SK-N-SH (cell line): Measurements from ENCODE around the gene ABI1. TPM values are rescaled to one million over a fixed set of nuclear protein-coding genes. Genes with fewer than 3 reads are reported as not detected.
"Not testable (repeated sequence)": the region's sequence is repeated elsewhere in the genome, so short reads cannot be mapped to it uniquely, and the experiment has no call there.

Experiments
- CTCF ChIA-PET: fragments of 300-600, 350-600 bp; formaldehyde crosslinking; extraction: SDS; loops from one replicate; lab custom pipeline; 2021; lab: Yijun Ruan, JAX
- POLR2A ChIA-PET: fragments of 350-600 bp; sonication (Branson Sonifier 250); formaldehyde crosslinking; extraction: SDS; loops from one replicate; lab custom pipeline; 2020; ENCODE audit warnings: antibody characterized with exemption, inconsistent platforms; lab: Yijun Ruan, JAX
- DNase-seq: peaks from one replicate; pipeline ENCODE4 v3.0.0; 2012
- H2AFZ ChIP-seq: fragments of 200-600 bp; sonication (generic); 2 replicates; pipeline ENCODE4 v1.8.1; 2016; ENCODE audit warnings: antibody characterized with exemption, mild to moderate bottlenecking, low read depth
- H3F3A ChIP-seq: fragments of 200-600 bp; sonication (generic); replicated peaks from 2 replicates; pipeline ENCODE3; 2016; ENCODE audit warnings: antibody characterized with exemption, mild to moderate bottlenecking; ENCODE audit not compliant: insufficient read depth
- H3K27ac ChIP-seq, 2 experiments: fragments of 200-500 bp in 1 of 2; fragments of 200-600 bp in 1 of 2; sonication (Bioruptor generic) in 1 of 2; sonication (generic), shearing (Covaris generic) in 1 of 2; 2 replicates each; pipeline versions ENCODE4 v1.5.1 to v1.6.1; 2014 to 2016; ENCODE audit warnings: low read depth in 2 of 2, inconsistent platforms in 1 of 2, low read length in 1 of 2, mild to moderate bottlenecking in 1 of 2, mixed read lengths in 1 of 2
- H3K27me3 ChIP-seq: fragments of 200-600 bp; sonication (generic), shearing (Covaris generic); 2 replicates; pipeline ENCODE4 v1.6.1; 2016; ENCODE audit warnings: mixed run types; ENCODE audit not compliant: insufficient read depth
- H3K36me3 ChIP-seq, 2 experiments: fragments of 200-500 bp in 1 of 2; fragments of 200-600 bp in 1 of 2; sonication (Bioruptor generic) in 1 of 2; sonication (generic) in 1 of 2; replicated peaks in 1 of 2; 2 replicates each; pipeline versions ENCODE3 to v1.5.1; 2014 to 2016; ENCODE audit warnings: low read length in 1 of 2, mild to moderate bottlenecking in 1 of 2; ENCODE audit not compliant: insufficient read depth in 2 of 2, control insufficient read depth in 1 of 2
- H3K4me1 ChIP-seq, 2 experiments: fragments of 200-500 bp in 1 of 2; fragments of 200-600 bp in 1 of 2; sonication (Bioruptor generic) in 1 of 2; sonication (generic), shearing (Covaris generic) in 1 of 2; 2 replicates each; pipeline versions ENCODE4 v1.5.1 to v1.6.1; 2014 to 2016; ENCODE audit warnings: low read depth in 1 of 2, low read length in 1 of 2, mixed run types in 1 of 2; ENCODE audit not compliant: insufficient read depth in 2 of 2, control insufficient read depth in 1 of 2
- H3K4me2 ChIP-seq: fragments of 200-600 bp; sonication (generic), shearing (Covaris generic); 2 replicates; pipeline ENCODE4 v1.6.1; 2017; ENCODE audit warnings: mixed run types
- H3K4me3 ChIP-seq, 2 experiments: fragments of 200-500 bp in 1 of 2; fragments of 200-600 bp in 1 of 2; sonication (Bioruptor generic) in 1 of 2; sonication (generic), shearing (Covaris generic) in 1 of 2; 2 replicates each; pipeline versions ENCODE4 v1.5.1 to v1.8.1; 2014 to 2016; ENCODE audit warnings: low read depth in 2 of 2, inconsistent platforms in 1 of 2, low read length in 1 of 2, mild to moderate bottlenecking in 1 of 2, mixed read lengths in 1 of 2, moderate library complexity in 1 of 2
- H3K79me2 ChIP-seq: fragments of 200-600 bp; sonication (generic); 2 replicates; pipeline ENCODE4 v1.8.1; 2017; ENCODE audit warnings: mild to moderate bottlenecking; ENCODE audit not compliant: insufficient read depth
- H3K9ac ChIP-seq: fragments of 200-600 bp; sonication (generic); 2 replicates; pipeline ENCODE4 v1.6.1; 2017; ENCODE audit warnings: mixed run types
- H3K9me2 ChIP-seq: fragments of 200-600 bp; sonication (generic); 2 replicates; pipeline ENCODE4 v1.6.1; 2017; ENCODE audit warnings: mixed run types
- H3K9me3 ChIP-seq: fragments of 200-600 bp; sonication (generic); 2 replicates; pipeline ENCODE4 v1.6.1; 2017; ENCODE audit warnings: mixed run types, mild to moderate bottlenecking, moderate library complexity
- H4K20me1 ChIP-seq: fragments of 200-600 bp; sonication (generic); 2 replicates; pipeline ENCODE4 v1.6.1; 2017; ENCODE audit warnings: mild to moderate bottlenecking, mixed run types; ENCODE audit not compliant: insufficient read depth
- ELF1 ChIP-seq: IDR thresholded peaks from 2 replicates; pipeline ENCODE4 v1.4.0; 2012
- EP300 ChIP-seq, 2 experiments: IDR thresholded peaks; 2 replicates each; pipeline versions ENCODE4 v1.4.0 to v1.6.1; 2012; ENCODE audit warnings: borderline replicate concordance in 1 of 2, low read depth in 1 of 2, low read length in 1 of 2
- FOSL2 ChIP-seq: IDR thresholded peaks from 2 replicates; pipeline ENCODE4 v1.4.0; 2012; ENCODE audit warnings: low read depth, mild to moderate bottlenecking, moderate library complexity, borderline replicate concordance
- FOXJ3 ChIP-seq: sonication (generic); formaldehyde crosslinking; IDR thresholded peaks from 2 replicates; pipeline ENCODE4 v1.5.1; 2020; ENCODE audit warnings: mild to moderate bottlenecking, missing genetic modification reagents
- GATA2 ChIP-seq: sonication (generic); formaldehyde crosslinking; IDR thresholded peaks from 2 replicates; pipeline ENCODE4 v1.5.0; 2020; ENCODE audit warnings: mild to moderate bottlenecking, missing genetic modification reagents
- JUND ChIP-seq: IDR thresholded peaks from 2 replicates; pipeline ENCODE4 v1.4.0; 2012
- MEF2A ChIP-seq: IDR thresholded peaks from 2 replicates; pipeline ENCODE4 v1.4.0; 2012; ENCODE audit warnings: low read depth, borderline replicate concordance
- MXI1 ChIP-seq: IDR thresholded peaks from 2 replicates; pipeline ENCODE4 v1.6.1; 2012; ENCODE audit warnings: mild to moderate bottlenecking, low read depth, low read length, improper control_type of control experiment
- NFIC ChIP-seq: IDR thresholded peaks from 2 replicates; pipeline ENCODE4 v1.4.0; 2012; ENCODE audit warnings: borderline replicate concordance
- RCOR1 ChIP-seq: fragments of 150-350 bp; IDR thresholded peaks from 2 replicates; pipeline ENCODE4 v1.6.1; 2017; ENCODE audit warnings: antibody characterized with exemption, low read length
- RFX5 ChIP-seq: IDR thresholded peaks from 2 replicates; pipeline ENCODE4 v1.6.1; 2012; ENCODE audit warnings: mild to moderate bottlenecking, improper control_type of control experiment, low read length
- RXRA ChIP-seq: IDR thresholded peaks from 2 replicates; pipeline ENCODE4 v1.4.0; 2012; ENCODE audit warnings: low read depth, mild to moderate bottlenecking, borderline replicate concordance
- TAF1 ChIP-seq: IDR thresholded peaks from 2 replicates; pipeline ENCODE4 v1.6.1; 2012; ENCODE audit warnings: low read depth, mild to moderate bottlenecking, low read length, moderate library complexity, borderline replicate concordance
- TCF12 ChIP-seq: IDR thresholded peaks from 2 replicates; pipeline ENCODE4 v1.4.0; 2012
- WGBS: methylation state at CpG from one replicate; pipeline ENCODE4 v1.1.6; 2017; ENCODE audit warnings: low lambda C conversion rate; 5-methylcytosine and 5-hydroxymethylcytosine counted together
- polyA plus RNA-seq, 3 experiments: library from polyadenylated mRNA; depleted of rRNA; stranded (reverse); fragments of >200 nt; gene quantifications; 2 replicates each; pipeline ENCODE4 v1.2.3, GENCODE V29; 2012
- TF ChIP-seq, protein P1 (sequence below): fragments of 150-350 bp; IDR thresholded peaks from 2 replicates; pipeline ENCODE4 v1.6.1; 2016; ENCODE audit warnings: mild to moderate bottlenecking, low read depth, low read length
- TF ChIP-seq, protein P2 (sequence below): fragments of 200-600 bp; sonication (generic); IDR thresholded peaks from 2 replicates; pipeline ENCODE4 v1.6.1; 2017; ENCODE audit warnings: antibody characterized with exemption, mild to moderate bottlenecking, moderate library complexity

The ABI1 gene
- polyA plus RNA-seq, 1 of the 3 experiments (the other 2 are of a cell fraction): 36.7 TPM

DNA sequence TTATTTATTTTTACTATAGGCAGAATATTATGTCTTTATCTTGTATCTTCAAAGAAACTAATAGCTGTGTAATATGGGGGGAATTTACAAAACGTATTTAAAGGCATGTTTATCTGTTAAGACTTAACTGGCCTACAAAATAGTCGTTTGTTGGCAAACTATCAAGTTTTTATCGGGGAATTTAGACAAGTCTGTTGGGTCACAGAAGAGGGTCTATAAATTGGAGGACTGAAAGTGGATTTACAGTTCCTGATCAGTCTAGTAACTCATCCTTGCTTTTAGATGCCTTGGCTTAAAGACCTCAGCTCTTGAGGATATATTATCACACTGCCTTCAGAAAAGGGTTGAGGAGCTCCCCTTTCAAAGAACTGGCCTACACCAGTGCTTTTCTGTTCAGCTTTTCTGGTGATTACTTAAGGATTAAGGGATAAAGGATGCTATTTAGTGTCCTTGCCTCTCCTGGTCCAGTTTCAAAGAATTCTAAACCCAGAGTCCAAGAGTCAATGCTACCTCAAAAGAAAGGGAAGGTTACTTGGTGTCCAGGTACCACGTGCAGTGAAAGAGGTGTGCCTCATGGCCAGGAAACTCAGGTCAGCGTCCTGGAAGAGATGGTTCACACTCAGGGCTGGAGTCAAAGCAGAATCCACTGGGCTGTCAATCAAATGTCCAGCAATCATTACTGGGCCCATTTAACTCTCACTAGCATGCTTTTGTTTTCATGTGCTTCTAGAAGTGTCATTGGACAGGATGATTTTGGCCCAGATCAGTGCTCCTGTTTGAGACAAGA lies 42.9 kb upstream of the ABI1 start:
- H3K9me3 ChIP-seq: no peaks in the 10 kb centered on the region
- H3F3A ChIP-seq: no peaks in the 10 kb centered on the region
- H3K27ac ChIP-seq: no peak overlapping the region
- no peaks in the 10 kb centered on the region for H3K4me1 ChIP-seq
- no peaks in the 10 kb centered on the region for H3K36me3 ChIP-seq
- TF ChIP-seq RCOR1 (no peak), RFX5 (no peak), RXRA (no peak), FOXJ3 (CRISPR knock-in tag) (no peak), TAF1 (no peak), EP300 (IDR thresholded peaks at IDR 0.05; ENCODE audit: borderline replicate concordance in 1 of 2, low read depth in 1 of 2, low read length in 1 of 2) (no peak), MEF2A (no peak), TCF12 (no peak), FOSL2 (no peak), JUND (no peak), GATA2 (CRISPR knock-in tag) (no peak), ELF1 (no peak), NFIC (no peak), MXI1 (no peak)
- TF ChIP-seq, protein P1, sequence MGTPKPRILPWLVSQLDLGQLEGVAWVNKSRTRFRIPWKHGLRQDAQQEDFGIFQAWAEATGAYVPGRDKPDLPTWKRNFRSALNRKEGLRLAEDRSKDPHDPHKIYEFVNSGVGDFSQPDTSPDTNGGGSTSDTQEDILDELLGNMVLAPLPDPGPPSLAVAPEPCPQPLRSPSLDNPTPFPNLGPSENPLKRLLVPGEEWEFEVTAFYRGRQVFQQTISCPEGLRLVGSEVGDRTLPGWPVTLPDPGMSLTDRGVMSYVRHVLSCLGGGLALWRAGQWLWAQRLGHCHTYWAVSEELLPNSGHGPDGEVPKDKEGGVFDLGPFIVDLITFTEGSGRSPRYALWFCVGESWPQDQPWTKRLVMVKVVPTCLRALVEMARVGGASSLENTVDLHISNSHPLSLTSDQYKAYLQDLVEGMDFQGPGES: no peak
- TF ChIP-seq, protein P2, sequence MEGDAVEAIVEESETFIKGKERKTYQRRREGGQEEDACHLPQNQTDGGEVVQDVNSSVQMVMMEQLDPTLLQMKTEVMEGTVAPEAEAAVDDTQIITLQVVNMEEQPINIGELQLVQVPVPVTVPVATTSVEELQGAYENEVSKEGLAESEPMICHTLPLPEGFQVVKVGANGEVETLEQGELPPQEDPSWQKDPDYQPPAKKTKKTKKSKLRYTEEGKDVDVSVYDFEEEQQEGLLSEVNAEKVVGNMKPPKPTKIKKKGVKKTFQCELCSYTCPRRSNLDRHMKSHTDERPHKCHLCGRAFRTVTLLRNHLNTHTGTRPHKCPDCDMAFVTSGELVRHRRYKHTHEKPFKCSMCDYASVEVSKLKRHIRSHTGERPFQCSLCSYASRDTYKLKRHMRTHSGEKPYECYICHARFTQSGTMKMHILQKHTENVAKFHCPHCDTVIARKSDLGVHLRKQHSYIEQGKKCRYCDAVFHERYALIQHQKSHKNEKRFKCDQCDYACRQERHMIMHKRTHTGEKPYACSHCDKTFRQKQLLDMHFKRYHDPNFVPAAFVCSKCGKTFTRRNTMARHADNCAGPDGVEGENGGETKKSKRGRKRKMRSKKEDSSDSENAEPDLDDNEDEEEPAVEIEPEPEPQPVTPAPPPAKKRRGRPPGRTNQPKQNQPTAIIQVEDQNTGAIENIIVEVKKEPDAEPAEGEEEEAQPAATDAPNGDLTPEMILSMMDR: no peak
- TF ChIP-seq, all 33 proteins: peak for 0
- no peak for DNase-seq
- CTCF ChIA-PET: interaction anchor here (1.2 kb wide), 1 partner anchor 12 kb away, joined by 3 read pairs; no protein-coding TSS in a partner anchor
- no peaks in the 10 kb centered on the region for H3K27me3 ChIP-seq
- POLR2A ChIA-PET: no interaction called here
- no peak overlapping the region for H3K4me2 ChIP-seq
- H3K9me2 ChIP-seq: no peaks in the 10 kb centered on the region
- H2AFZ ChIP-seq: no peak overlapping the region
- no peak overlapping the region for H3K4me3 ChIP-seq
- H3K9ac ChIP-seq: no peak overlapping the region
- no peaks in the 10 kb centered on the region for H4K20me1 ChIP-seq
- WGBS: 14% methylated on average over 5 of the region's 5 CpGs
- no peaks in the 10 kb centered on the region for H3K79me2 ChIP-seq

DNA sequence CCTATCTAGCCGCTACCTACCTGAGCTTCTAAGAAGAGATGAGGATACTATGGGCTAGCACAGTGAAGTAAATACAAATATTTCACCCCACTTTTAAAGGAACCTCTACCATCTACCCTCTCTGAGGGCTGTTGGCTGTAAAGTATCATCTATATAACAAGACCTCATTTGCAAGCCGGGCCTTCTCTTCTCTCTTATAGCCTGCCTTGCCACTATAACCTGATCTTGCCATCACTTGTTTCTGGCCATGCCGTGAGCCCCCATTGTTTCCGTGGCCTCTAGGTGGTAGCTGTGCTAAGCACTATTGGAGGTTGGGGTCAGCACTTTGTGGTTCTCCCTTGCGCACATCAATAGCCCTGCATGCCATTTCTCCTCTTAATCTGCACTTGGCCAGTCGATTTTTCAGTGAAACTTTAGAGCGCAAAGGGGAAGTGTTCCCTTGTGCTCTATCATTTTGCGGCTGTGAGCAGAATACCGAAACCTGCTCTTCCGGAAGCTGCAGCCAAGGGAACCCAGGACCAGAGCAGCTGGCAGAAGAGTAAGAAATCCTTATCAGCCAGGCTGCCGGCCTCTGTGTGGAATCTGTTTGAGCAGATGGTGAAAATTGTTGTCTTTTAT lies 31.7 kb upstream of the ABI1 start:
- H3K4me1 ChIP-seq, H3K4me3 ChIP-seq, H3K9ac ChIP-seq, POLR2A ChIA-PET, H3K4me2 ChIP-seq, H3K9me3 ChIP-seq, H3K79me2 ChIP-seq, H3K27me3 ChIP-seq, DNase-seq, H3F3A ChIP-seq, CTCF ChIA-PET, H3K9me2 ChIP-seq, H3K36me3 ChIP-seq, H3K27ac ChIP-seq, H4K20me1 ChIP-seq, H2AFZ ChIP-seq: not testable (repeated sequence)
- WGBS: 55% methylated on average over 9 of the region's 11 CpGs
